DND-41 (cell line): ENCODE measurements around the gene SRPRB.

Source experiments
- EZH2 ChIP-seq: IDR thresholded peaks from 3 replicates; pipeline ENCODE4 v1.6.1; 2012; ENCODE audit warnings: borderline replicate concordance, low read depth, mild to moderate bottlenecking, moderate library complexity, low read length, inconsistent platforms; ENCODE audit not compliant: severe bottlenecking
- TF ChIP-seq, protein P1 (sequence below): IDR thresholded peaks from 2 replicates; pipeline ENCODE4 v1.5.1; 2012; ENCODE audit warnings: borderline replicate concordance, low read length, moderate library complexity, mild to moderate bottlenecking; ENCODE audit not compliant: poor library complexity, severe bottlenecking; ENCODE audit errors: extremely low read depth

DNA sequence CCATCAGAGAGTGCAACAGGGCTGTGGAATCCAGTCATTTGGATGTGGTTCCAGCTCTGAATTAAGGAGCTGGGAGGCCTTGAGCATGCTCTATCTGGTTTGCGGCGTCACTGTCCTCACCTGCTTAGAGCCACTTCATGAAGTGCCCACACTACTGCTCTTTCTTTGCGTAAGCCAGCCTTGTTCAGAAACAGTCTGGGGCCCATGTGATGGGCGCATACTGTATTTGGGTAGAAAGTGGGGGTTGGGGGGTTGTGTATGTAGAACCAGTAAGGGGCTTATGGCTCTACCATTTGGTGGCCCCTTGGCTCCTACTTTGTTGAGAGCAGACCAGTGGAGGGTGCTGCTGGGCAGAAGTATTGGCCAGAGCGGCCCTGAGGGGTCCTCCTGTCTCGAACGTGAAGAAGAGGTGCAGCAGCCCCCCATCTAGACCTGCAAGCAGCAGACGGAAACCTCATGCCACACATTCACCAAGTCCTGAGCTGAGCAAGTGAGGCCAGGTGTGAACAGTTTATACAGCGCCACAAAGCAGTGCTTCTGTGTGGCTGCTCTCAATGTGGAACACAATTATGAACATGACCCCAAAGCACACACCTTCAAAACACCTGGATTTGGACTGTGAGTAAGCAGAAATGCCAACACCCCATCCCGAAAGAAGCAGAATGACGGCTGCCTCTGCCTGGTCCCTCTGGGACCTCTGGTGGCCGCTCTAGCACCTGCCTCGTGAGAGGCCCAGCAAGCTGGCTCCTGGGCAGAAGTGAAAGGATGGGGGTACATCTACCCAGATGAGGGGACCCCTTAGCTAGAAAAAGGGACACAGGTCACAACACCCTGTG, 26.6 kb downstream of the SRPRB start:
- TF ChIP-seq, protein P1, sequence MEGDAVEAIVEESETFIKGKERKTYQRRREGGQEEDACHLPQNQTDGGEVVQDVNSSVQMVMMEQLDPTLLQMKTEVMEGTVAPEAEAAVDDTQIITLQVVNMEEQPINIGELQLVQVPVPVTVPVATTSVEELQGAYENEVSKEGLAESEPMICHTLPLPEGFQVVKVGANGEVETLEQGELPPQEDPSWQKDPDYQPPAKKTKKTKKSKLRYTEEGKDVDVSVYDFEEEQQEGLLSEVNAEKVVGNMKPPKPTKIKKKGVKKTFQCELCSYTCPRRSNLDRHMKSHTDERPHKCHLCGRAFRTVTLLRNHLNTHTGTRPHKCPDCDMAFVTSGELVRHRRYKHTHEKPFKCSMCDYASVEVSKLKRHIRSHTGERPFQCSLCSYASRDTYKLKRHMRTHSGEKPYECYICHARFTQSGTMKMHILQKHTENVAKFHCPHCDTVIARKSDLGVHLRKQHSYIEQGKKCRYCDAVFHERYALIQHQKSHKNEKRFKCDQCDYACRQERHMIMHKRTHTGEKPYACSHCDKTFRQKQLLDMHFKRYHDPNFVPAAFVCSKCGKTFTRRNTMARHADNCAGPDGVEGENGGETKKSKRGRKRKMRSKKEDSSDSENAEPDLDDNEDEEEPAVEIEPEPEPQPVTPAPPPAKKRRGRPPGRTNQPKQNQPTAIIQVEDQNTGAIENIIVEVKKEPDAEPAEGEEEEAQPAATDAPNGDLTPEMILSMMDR: peak; percentile 30
- TF ChIP-seq EZH2: no peak
